AG08396 (cell line): ENCODE results near the gene GFM2.
"Not testable (repeated sequence)": the region's sequence is repeated elsewhere in the genome, so short reads cannot be mapped to it uniquely, and the experiment has no call there.

Source experiments
- DNase-seq: peaks from one replicate; pipeline ENCODE4 v3.0.0; 2012; ENCODE audit warnings: low spot score, mixed read lengths

GFM2 gene

DNA sequence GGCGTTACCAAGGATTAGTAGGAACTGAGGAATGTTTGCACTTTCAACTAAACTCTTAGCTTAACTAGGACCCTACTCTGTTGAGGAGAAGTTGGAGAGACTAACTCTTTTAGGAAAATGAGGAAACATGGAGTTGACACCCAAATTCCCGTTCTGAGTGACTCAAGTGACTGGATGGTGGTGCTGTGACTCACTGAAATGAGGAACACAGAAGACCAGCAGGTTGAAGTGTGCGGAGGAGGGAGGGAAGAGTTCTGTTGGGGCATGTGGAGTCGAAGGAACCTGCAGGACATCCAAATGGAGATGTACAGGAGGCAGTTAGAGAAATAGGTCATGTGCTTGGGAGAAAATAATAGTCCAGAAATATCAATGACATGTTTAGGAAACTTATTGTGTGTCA, 73.7 kb downstream of the GFM2 start:
- DNase-seq: no peak

DNA sequence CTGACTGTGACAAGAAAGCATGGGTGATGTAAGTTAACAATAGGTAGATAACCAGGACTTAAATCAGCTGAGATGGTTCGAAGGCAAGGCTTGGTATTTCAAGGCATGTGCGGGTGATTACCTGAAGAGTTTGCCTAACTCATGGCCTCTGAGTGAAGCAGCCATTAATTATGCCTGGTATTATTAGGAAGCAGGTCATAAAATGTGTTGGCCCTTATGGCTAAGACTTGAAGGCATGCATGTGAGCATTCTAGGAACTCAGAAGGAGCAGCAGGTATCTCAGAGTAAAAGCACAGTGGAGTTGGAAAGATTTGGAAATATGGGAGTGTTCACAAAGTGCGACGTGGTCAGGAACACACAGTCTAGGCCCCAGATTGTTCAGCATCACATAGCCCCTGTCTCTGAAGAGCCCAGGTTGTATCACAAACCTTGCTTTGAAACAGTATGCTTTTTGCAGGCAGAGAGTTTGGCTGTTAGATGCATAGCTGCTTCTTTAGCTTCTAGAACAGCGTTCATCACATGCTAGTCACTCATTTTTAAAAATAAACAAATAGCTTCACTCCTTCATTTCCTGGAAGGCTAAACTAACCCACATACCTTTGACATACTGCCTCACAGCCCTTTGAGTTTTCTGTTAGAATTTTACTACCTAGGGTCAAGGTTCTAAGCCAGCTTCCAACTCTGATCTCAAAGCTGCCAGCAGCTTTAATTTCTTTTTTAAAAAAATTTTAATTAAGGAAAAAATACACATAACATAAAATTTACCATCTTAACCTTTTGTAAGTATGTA, 79.8 kb downstream of the GFM2 start:
- DNase-seq: peak; percentile 73

DNA sequence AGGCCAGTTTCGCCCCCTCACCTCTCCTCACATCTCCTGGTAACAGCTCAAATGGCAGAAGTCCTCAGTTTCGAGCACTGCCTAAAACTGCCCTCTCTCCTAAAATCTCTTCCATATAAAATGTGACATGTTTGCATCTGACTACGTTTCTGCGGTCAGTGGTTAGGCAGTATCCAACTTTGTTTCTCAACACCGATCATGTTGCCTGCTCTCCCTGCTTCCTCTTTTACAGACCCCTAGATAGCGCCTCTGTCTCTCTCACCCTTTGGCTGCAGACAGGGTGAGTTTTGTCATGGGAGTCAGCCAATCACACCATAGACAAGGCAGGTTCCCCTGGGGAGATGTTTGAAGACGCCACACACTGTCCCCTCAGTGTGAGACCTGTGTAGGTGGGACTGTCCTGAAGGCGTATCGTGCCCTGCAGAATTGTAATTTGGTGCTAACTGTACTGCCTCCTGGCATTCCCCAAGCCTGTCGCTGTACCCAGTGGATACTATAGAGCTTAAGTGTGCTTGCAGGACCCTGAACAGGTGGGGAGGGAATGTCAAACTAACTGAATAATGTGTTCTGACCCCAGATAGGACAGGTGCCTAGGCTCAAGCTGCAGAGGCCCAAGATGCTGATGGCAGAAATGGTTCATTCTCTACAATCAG, 80.8 kb downstream of the GFM2 start:
- DNase-seq: no peak

DNA sequence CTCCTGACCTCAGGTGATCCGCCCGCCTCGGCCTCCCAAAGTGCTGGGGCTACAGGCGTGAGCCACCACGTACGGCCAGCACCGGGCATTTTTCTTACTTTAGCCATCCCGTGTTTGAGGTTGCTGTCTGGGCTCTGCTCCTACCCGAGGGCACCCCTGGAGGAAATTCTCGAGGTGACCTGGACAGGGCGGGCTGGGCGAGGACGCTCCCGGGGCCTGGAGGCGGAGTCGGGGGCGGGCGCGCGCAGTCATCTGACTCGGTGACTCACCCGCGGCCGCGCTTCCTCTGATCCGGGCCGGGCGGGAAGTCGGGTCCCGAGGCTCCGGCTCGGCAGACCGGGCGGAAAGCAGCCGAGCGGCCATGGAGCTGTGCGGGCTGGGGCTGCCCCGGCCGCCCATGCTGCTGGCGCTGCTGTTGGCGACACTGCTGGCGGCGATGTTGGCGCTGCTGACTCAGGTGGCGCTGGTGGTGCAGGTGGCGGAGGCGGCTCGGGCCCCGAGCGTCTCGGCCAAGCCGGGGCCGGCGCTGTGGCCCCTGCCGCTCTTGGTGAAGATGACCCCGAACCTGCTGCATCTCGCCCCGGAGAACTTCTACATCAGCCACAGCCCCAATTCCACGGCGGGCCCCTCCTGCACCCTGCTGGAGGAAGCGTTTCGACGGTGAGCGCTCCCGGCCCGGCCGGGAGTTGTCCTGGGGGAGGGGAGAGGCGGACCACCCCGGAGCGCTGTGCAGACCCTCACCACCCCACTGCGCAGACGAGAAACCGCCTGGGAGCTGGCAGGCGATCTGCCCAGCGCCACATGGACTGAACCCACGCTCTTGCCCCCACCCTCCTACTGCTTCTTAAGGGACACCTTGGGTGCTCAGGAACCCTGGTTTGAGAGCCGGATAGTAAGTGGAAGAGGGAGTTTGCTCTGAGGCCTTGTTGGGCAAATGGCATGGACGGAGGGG, 81.7 kb downstream of the GFM2 start, which contains the start of gene HEXB:
HEXB (plus strand) TSS at position 334 of the 952 bp plus-strand sequence; CDS start at position 362, 28 bp downstream.
- DNase-seq: peak; percentile 94

DNA sequence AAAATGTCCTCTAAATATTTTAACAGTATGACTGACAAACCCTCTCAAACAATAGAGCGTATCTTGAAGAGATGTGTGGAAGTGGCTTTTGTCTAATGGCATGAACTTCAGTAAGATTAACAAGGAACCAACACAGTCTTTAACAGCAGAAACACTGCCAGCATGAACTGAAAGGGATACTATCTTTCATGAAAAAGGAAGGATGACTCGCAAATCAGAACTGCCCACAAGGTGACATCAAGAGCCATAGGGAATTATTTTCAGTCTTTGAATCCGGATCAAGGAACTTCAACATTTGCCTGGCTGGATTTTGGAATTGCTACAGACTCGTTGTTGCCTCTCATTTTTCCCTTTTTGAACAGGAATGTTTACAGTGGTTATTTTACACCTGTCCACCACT, 87.0 kb downstream of the GFM2 start:
- DNase-seq: no peak

DNA sequence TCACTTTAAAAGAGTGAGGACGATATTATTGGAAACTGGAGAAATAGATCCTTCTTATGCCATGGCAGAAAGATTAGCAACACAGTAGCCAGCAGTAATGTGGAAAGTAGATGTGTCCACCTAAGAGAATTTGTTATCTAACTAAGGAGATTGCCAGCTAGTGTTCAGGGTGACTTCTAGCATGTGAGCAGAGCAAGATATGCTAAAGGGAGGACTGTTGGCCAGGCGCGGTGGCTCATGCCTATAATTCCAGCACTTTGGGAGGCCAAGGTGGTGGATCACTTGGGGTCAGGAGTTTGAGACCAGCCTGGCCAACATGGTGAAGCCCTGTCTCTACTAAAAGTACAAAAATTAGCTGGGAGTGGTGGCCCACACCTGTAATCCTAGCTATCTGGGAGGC, 87.6 kb downstream of the GFM2 start:
- not testable (repeated sequence) for DNase-seq

DNA sequence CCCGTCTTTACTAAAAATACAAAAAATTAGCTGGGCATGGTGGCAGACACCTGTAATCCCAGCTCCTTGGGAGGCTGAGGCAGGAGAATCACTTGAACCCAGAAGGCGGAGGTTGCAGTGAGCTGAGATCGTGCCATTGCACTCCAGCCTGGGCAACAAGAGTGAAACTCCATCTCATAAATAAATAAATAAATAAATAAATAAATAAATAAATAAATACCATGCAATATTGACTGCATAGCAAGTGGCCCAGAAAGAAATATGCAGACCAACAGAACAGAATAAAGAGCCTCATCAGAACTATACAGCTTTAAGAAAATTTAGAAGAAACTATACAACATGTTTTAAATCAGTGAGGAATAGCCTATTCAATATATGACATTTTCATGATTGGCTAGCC, 88.8 kb downstream of the GFM2 start:
- not testable (repeated sequence) for DNase-seq

DNA sequence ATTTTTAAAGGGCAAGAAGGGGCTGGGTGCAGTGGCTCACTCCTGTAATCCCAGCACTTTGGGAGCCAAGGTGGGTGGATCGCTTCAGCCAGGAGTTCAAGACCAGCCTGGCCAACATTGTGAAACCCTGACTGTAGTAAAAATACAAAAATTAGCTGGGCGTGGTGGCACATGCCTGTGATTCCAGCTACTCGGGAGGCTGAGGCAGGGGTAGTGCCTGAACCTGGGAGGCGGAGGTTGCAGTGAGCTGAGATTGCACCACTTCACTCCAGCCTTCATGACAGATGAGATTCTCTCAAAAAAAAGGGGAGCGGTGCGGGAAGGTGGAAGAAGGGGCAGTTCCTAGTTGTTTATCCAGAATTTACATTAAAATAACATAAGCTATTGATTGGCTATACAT, 90.5 kb downstream of the GFM2 start:
- DNase-seq: not testable (repeated sequence)

DNA sequence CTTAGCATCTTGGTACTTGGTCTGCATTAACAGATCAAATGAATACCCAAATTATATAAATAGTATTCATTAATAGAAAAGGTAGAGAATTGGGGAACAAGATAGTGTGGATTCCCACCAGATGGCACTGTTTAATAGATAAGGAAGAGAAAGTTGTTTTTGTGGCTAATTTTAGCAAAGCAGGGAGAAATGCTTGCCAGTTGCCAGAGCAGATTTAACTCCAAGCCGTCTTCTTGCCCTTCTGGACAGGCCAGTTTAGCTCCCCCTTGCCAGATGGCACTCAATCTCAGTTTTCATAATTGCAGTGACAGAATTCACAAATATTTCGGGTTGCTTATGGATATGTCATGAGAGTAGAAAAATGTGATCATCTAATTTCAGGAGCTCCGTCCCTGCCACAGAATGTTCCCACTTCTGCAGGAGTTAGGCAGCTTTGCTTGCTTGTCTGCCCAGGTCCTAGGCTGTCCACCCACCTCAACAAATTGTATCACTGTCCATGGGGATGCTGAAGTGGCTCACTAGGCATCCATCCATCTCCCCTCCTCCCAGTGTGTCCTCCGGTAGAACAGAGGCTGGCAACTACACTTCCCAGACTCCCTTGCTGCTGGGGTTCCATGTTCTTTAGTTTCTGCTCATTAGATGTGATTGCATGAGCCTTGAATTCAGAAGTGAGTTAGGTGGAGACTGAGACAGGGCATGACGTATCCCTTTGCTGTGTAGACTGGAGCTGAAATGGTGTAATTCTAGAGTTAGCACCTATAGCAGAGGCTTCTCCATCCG, 93.7 kb downstream of the GFM2 start:
- DNase-seq: no peak

DNA sequence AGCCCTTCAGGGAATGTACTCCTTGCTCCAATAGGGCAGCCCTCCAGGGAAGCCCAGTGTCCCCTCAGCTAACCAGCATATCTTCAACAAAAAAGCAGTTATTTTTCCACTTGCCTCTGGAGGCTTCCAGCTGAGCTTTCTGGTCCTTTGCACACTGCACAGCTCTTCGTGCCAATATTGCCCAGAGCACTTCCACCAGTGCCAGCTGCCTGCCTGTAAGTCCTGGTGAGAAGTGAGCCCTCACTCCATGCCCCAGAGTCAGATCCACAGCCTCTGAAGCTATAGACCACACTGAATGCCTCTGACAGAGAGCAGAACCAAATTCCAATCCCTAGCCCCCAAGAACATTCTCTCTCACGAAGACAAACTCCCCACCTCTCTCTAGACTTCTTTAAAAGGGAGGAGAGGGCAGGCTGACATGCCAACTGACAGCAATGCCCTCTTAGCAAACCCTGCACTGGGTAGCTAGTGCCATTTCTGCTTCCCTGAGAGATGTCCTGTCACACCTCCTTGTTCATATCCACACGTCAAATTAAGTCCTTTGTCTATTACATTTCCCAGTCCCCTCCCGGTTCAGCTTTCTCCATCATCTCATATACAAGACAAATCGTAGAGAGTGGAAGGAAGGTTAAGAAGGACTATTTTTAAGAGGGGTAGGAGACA, 94.6 kb downstream of the GFM2 start:
- DNase-seq: no peak
